ENCODE results near the gene ONECUT1.

Gene ONECUT1

DNA sequence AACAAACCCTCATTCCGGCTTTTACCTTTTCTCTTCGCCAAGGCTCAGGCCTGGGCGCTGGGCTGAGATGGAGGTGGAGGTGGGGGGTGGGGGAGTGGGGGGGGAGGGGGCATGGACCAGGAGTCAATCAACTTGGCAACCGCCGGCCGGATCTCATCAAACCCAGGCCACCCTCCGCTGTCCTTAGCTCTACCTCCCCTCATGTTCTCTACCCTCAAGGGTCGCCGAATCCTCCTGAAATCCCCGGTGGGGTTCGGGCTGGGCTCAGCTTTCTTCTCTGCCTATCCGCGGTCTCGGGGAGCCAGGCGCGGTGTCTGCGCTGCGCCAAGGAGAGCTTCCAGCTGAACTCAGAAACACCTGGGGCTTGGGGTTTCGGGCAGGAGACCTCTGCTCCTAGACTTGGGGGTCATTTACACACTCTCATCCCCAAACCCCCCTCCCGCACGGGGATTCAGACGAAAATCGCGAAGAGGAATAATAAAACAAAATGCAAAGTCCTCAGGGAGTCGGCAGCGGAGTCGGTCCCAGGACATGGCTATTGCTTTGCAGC lies 2.5 kb downstream of the ONECUT1 start:
- no peak overlapping the region for H3K4me3 ChIP-seq (ENCODE audit: low read depth, low read length, poor library complexity, severe bottlenecking)
- H3F3A ChIP-seq (ENCODE audit: insufficient read depth, low read length), result no peaks in the 10 kb centered on the region
- TF ChIP-seq, protein P1, sequence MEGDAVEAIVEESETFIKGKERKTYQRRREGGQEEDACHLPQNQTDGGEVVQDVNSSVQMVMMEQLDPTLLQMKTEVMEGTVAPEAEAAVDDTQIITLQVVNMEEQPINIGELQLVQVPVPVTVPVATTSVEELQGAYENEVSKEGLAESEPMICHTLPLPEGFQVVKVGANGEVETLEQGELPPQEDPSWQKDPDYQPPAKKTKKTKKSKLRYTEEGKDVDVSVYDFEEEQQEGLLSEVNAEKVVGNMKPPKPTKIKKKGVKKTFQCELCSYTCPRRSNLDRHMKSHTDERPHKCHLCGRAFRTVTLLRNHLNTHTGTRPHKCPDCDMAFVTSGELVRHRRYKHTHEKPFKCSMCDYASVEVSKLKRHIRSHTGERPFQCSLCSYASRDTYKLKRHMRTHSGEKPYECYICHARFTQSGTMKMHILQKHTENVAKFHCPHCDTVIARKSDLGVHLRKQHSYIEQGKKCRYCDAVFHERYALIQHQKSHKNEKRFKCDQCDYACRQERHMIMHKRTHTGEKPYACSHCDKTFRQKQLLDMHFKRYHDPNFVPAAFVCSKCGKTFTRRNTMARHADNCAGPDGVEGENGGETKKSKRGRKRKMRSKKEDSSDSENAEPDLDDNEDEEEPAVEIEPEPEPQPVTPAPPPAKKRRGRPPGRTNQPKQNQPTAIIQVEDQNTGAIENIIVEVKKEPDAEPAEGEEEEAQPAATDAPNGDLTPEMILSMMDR (IDR thresholded peaks at IDR 0.05; ENCODE audit: low read length), result no peak
- no peak for TF ChIP-seq EZH2 (IDR thresholded peaks at IDR 0.05; ENCODE audit: borderline replicate concordance, low read length)
- H3K79me2 ChIP-seq (ENCODE audit: insufficient read depth, low read length), result no peaks in the 10 kb centered on the region
- H3K27me3 ChIP-seq (ENCODE audit: insufficient read depth, low read length), result peaks cover 9% of the 10 kb centered on the region; the same call in 1 of the 2 replicates
- peaks cover 6% of the 10 kb centered on the region for H3K4me1 ChIP-seq (ENCODE audit: insufficient read depth, low read length, severe bottlenecking)
- no peaks in the 10 kb centered on the region for H3K9me3 ChIP-seq (ENCODE audit: low read length)
- no peak overlapping the region for H3K27ac ChIP-seq (ENCODE audit: low read depth, low read length, poor library complexity, severe bottlenecking)
- H4K20me1 ChIP-seq (ENCODE audit: insufficient read depth, low read length), result no peaks in the 10 kb centered on the region
- H3K36me3 ChIP-seq (ENCODE audit: insufficient read depth, low read length), result no peaks in the 10 kb centered on the region
- H3K9ac ChIP-seq (ENCODE audit: low read length), result no peak overlapping the region
- no peaks in the 10 kb centered on the region for H3K9me2 ChIP-seq (ENCODE audit: low read depth, low read length)
- no peak overlapping the region for H2AFZ ChIP-seq (ENCODE audit: low read length)
- no peak overlapping the region for H3K4me2 ChIP-seq (ENCODE audit: low read length)

- H2AFZ ChIP-seq (ENCODE audit: low read length), result no peak overlapping the region
- H3K9me3 ChIP-seq (ENCODE audit: low read length), result no peaks in the 10 kb centered on the region
- no peak for TF ChIP-seq EZH2 (IDR thresholded peaks at IDR 0.05; ENCODE audit: borderline replicate concordance, low read length)
- TF ChIP-seq, protein P1 (IDR thresholded peaks at IDR 0.05; ENCODE audit: low read length), result no peak
- no peaks in the 10 kb centered on the region for H4K20me1 ChIP-seq (ENCODE audit: insufficient read depth, low read length)
- H3K27ac ChIP-seq (ENCODE audit: low read depth, low read length, poor library complexity, severe bottlenecking), result no peak overlapping the region
- H3K79me2 ChIP-seq (ENCODE audit: insufficient read depth, low read length), result no peaks in the 10 kb centered on the region
- no peaks in the 10 kb centered on the region for H3K36me3 ChIP-seq (ENCODE audit: insufficient read depth, low read length)
- no peak overlapping the region for H3K9ac ChIP-seq (ENCODE audit: low read length)
- H3K9me2 ChIP-seq (ENCODE audit: low read depth, low read length), result no peaks in the 10 kb centered on the region
- H3K4me1 ChIP-seq (ENCODE audit: insufficient read depth, low read length, severe bottlenecking), result peaks cover 6% of the 10 kb centered on the region
- H3F3A ChIP-seq (ENCODE audit: insufficient read depth, low read length), result no peaks in the 10 kb centered on the region
- H3K4me3 ChIP-seq (ENCODE audit: low read depth, low read length, poor library complexity, severe bottlenecking), result no peak overlapping the region
- peaks cover 9% of the 10 kb centered on the region; the same call in 1 of the 2 replicates for H3K27me3 ChIP-seq (ENCODE audit: insufficient read depth, low read length)
- H3K4me2 ChIP-seq (ENCODE audit: low read length), result no peak overlapping the region
Observed at GRCh38 chr15:52787123-52787503, 3.0 kb downstream of the ONECUT1 start.

DNA sequence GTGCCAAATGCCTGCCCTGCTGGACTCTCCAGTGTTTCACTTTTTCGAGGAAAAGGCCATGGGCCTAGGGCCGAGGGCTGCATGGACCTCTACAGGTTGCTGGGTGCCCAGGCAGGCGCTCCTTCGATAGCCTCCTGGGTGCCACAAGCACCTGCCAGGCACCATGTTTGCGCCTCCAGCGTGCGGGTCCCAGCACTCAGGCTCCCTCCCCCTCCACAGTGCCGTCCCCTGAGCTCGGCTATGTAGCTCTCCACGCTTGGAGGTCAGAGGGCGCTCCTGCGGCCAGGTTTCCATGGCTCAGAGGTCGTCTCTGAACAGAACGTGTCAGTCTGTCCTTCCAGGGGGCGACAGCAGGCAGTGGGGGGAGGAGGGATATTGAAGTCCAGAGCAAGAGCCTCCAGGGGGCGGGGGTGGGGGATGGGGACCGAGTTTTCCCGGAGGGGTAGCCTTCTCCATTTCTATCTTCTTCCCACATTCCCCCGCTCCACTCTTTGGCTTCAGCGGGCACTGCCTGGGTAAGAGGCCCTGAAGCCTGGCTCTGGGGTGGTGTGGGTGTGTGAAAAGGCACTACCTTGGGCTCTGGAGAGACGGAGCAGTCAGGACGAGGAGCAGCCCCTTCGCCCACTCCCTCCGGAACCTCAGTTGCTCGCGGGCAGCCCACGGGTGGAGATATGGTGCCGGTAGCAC lies 3.6 kb downstream of the ONECUT1 start:
- H3K4me2 ChIP-seq (ENCODE audit: low read length), result no peak overlapping the region
- peaks cover 6% of the 10 kb centered on the region for H3K4me1 ChIP-seq (ENCODE audit: insufficient read depth, low read length, severe bottlenecking)
- no peaks in the 10 kb centered on the region for H3K36me3 ChIP-seq (ENCODE audit: insufficient read depth, low read length)
- no peaks in the 10 kb centered on the region for H3F3A ChIP-seq (ENCODE audit: insufficient read depth, low read length)
- H3K9me2 ChIP-seq (ENCODE audit: low read depth, low read length), result no peaks in the 10 kb centered on the region
- H3K9ac ChIP-seq (ENCODE audit: low read length), result no peak overlapping the region
- no peak overlapping the region for H2AFZ ChIP-seq (ENCODE audit: low read length)
- TF ChIP-seq EZH2 (IDR thresholded peaks at IDR 0.05; ENCODE audit: borderline replicate concordance, low read length), result no peak
- TF ChIP-seq, protein P1 (IDR thresholded peaks at IDR 0.05; ENCODE audit: low read length), result no peak
- no peaks in the 10 kb centered on the region for H3K9me3 ChIP-seq (ENCODE audit: low read length)
- no peaks in the 10 kb centered on the region for H3K79me2 ChIP-seq (ENCODE audit: insufficient read depth, low read length)
- H3K4me3 ChIP-seq (ENCODE audit: low read depth, low read length, poor library complexity, severe bottlenecking), result no peak overlapping the region
- no peaks in the 10 kb centered on the region for H4K20me1 ChIP-seq (ENCODE audit: insufficient read depth, low read length)
- H3K27me3 ChIP-seq (ENCODE audit: insufficient read depth, low read length), result peaks cover 7% of the 10 kb centered on the region; the same call in 1 of the 2 replicates
- no peak overlapping the region for H3K27ac ChIP-seq (ENCODE audit: low read depth, low read length, poor library complexity, severe bottlenecking)

Measured in OCI-LY1 (cell line).